GM21447 (cell line): ENCODE data around the gene CLPSL2.
"Not testable (repeated sequence)": the region's sequence is repeated elsewhere in the genome, so short reads cannot be mapped to it uniquely, and the experiment has no call there.

Source experiments
- ATAC-seq: cut with Tn5 transposase; IDR thresholded peaks from one replicate; pipeline ENCODE4 v1.9.1; 2021; ENCODE audit not compliant: unreplicated experiment

The CLPSL2 gene, protein sequence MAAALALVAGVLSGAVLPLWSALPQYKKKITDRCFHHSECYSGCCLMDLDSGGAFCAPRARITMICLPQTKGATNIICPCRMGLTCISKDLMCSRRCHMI

DNA sequence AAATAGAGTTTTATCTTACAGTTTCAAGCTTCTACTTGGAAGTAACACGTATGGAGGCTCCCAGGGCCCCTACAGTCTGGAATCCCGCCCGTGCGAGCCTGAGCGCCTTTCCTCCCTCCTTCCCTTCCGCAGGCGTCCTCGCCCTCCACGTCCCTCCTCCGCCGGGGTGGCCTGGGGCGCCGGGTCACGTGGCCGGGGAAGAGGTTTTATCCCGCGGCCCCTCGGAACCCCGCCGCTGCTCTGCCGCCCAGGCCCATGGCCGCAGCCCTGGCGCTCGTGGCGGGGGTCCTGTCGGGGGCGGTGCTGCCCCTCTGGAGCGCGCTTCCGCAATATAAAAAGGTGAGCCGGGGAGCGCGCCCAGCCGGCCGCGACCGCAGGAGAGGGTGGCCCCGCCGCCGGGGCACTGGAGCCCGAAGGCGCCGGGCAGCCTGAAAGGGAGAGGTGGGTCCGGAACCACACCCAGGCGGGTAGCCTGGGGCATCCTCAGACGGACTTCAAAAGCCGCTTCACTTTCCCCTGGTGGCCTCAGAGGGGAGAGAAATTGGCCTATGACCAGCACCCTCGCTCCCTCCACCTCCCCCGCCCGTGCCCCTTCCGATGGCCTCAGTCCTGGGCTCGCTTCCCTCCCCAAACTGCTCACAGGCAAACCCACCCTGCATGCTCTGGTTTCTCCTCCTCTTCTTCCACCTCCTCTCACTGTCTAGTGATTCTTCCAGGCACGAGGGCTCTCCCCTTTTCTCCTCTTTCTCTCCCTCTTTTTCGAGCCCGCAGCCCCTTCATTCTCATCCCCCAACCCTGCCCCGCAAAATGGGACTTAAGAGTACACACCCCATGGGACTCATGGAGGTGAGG lies at the start of gene CLPSL2:
Gene CLPSL2 (plus strand): TSS at position 235 of the 852 bp plus-strand sequence. CDS start 21 bp downstream, at position 256.
- no peak for ATAC-seq

DNA sequence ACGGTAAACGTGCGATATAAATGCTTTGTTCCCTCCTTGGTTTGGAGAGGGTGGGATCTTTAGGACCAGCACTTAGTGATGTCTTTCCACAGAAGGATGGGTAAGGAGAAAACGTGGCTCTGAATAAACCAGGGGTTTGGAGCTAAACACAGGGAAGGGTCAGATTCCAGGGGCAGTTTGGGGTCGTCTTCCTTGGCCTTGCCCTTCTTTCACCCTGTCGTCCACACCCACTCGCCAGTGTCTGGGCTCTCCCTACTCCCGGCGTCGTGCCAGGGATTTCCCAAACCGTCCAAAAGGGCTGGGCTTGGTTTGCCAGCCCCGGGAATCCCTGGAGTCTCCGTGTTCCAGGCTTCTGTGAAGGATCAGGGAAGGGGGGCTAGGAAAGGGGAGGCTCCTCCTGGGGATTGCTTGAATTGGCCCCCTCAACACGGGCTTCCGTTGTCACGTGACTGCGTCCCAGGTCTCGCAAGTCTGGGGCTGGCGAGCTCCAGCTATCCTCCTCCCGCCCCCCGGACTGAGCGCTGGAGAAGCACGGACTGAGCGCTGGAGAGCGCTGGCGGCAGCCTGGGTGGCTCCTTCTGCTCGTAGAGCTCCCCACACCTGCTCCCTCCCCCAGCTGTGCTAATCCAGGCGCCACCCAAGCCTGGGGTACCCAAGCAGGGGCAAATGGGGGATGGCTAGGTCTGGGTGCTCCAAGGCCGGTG lies 49.0 kb upstream of the CLPSL2 start:
- ATAC-seq: peak; percentile 7

DNA sequence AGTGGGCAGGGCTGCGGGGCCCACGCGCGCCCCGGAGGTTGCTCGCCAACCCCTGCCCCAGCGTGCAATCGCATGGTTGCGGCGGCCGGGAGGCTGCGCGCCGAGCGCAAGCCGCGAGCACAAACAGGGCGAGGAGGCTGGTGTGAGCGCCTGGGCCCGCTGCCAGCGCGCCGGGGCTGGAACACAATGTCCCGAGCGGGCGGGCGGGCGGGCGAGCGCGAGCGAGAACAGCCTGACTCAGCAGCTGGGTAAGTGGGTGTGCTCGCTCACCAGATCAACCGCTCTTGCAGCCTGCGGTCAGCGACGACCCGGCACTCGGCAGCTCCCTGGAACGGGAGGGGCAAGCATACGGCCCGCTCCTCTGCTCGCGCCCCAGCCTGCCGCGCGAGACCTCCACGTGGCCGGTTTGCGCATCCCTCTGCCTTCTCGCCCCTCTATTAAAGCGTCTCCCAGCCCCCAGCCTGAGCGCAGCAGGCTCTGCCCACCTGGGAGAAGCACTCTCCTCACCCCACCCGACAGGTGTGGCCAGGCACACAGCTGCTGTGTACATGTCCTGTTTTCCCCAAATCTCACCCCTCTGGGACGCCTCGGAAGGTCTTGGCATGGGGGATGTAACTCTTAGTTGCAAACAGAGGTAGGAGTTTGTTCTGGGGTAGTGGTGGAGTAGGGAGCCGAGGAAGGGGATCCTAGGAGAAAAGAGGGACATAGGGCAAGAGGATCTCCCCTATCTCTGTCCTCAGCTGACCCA lies 48.3 kb upstream of the CLPSL2 start:
- ATAC-seq: peak; percentile 38

GRCh38 chr6:35728683-35729678 lies 47.4 kb upstream of the CLPSL2 start:
- no peak for ATAC-seq

DNA sequence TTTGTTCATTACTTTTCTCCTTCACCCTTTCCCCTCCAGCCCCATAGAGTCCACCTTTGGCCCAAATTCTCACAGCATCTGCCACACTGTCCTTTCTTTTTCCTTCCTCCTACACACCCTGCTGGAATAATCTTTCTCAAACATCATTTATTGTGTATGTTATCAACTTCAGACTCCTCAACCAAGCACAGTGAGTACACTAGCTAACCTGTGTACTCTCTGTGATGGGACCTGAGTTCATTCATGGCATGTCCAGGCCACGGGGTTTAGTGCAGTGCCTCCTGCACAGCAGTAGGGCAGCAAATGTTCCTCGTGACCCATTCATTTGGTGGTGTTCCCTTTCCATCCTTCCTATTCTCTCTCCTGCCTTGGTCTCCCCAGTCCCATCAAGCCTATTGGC lies 46.7 kb upstream of the CLPSL2 start:
- no peak for ATAC-seq

- ATAC-seq: no peak
Observed at GRCh38 chr6:35730745-35731413, 45.5 kb upstream of the CLPSL2 start.

DNA sequence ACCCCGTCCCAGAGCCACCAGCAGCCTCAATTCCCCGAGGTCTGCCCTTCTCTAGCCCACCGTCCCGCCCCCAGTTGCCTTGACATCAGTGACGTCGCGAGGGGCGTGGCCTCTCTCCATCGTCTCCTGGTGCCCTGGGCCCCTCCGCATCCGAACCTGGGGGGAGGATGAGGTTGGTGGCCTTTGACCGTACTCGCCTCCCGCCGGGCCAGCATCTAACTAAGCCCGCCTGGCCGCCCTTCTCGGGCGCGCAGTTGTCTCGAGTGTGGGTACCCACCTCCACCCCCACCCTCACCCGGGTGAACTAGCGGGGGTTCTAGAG lies 45.0 kb upstream of the CLPSL2 start:
- ATAC-seq: peak; percentile 48

DNA sequence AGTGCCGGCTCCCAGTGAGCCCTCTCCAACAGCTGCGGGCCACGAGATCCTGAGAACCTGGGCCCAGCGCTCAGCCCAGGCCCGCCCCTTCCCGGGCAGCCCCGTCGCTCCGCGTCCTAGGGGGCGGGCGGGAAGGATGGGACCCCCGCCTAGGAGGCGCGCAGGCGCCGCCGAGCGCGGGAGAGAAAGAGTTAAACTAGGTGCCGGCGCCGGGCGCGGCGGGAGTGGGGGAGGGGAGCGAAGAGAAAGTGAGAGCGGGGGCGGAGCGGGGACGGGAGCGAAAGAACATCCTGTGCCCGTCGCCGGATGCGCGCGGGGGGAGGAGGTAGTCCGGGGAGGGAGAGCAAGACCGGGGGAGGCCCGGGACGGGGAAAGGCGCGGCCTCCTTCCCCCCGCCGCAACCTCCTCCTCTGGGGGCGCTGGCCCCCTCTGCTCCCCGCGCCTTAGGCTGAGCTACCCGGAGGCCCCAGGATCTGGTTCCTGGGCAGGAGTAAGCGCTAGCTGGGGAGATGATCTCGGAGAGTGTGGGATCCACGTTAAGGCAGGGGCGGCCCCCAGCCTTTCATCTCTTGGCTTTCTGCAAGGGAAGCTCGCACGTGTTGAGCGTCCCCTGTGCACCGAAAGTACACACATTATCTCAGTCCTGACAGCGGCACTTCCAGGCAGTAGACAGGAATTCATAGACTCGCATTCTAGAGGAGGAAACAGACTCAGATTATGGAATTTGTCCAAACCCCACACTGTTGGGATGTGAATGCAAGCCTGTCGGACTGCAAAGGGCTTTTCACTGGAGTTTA lies 44.5 kb upstream of the CLPSL2 start:
- peak; percentile 52 for ATAC-seq

- no peak for ATAC-seq
Observed at GRCh38 chr6:35733633-35734032, 42.8 kb upstream of the CLPSL2 start.

DNA sequence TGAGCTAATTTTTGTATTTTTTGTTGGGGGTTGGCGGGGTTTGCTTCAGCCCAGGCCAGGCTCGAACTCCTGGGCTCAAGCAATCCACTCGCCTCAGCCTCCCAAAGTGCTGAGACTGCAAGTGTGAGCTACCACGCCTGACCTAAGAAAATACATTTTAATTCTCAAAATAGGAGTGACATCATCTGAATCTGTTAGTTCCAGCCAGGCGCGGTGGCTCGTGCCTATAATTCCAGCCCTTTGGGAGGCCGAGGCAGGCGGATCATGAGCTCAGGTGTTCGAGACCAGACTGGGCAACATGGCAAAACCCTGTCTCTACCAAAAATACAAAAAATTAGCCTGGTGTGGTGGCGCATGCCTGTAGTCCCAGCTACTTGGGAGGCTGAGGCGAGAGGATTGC lies 42.1 kb upstream of the CLPSL2 start:
- ATAC-seq: not testable (repeated sequence)

GRCh38 chr6:35735452-35735851 lies 40.9 kb upstream of the CLPSL2 start:
- no peak for ATAC-seq

GRCh38 chr6:35736253-35736894 lies 40.0 kb upstream of the CLPSL2 start:
- ATAC-seq: no peak

- ATAC-seq: no peak
Observed at GRCh38 chr6:35736982-35737412, 39.4 kb upstream of the CLPSL2 start, which contains the start of gene ARMC12. Gene ARMC12 (plus strand): TSS chr6:35737032. CDS start chr6:35737109, 77 bp downstream.

DNA sequence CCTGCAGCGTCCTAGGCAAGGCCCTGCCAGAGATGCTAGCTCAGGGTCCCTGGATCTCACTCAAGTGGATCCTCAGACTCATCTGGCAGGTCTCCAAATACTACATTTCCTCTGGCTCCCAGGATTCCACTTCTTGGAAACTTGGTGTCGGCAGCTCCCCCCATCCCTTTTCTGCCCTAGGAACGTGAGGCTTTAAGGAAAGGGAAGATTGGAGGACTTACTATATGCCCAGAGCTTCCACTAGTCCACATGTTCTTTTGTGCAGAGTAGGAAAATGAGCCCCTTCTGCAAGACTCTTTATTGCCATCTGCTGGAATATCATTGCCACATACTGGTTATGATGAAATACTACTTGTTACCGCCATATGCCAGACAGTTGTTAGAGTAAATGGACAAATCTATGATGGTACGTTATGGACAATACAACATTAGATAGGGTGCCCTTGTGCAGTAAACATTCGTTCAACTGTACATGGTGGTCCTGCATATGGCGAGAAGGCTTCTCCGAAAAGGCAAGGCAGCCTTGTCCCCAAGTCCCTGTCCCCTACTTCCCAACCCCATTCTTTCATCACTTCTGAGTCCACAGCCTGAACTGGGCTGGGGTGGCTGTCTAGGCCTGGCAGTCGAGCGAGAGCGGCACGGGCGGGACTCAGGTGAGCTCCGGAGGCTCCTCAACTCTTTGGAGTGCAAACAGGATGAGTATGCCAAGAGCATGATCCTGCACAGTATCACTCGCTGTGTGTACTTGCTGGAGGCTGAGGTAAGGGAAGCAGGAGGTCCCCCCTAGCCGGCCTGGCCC lies 38.8 kb upstream of the CLPSL2 start:
- no peak for ATAC-seq

DNA sequence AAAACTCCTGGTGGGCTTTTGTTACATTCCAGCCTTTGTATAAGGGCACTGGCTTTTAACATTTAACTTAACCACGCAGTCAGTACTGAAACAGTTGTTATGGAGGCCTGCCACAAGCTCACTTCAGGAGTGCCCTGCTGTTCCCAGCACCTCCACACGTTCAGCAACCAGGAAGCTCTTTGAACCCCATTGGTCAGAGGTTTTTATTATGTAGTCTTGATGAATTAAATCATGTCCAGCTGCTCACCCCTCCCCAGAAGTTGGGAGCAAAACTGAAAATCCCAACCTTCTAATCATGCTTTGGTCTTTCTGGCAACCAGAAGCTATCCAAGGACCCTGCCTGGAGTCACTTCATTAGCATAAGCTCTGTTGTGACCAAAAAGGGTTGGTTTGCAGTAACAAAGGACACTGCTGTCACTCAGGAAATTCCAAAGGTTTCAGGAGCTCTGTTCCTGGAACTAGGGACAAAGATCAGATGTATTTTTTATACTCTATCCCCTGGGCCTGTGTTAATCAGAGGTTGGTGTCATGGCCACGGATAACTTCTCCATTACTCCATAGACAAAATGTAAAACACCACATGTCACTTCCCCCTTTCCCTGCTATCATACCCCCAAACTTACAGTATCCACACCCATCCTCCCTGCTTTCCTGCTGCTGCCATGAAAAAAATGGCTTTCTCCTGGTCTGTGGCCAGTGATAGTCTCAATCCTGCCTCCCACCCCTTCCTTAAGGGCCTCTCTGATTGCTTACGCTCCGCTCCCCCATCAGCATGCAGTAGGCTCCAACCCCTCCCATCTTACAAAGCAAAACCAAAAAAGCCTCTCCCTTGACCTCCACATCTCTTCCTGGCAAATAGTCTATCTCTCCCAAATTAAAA lies 36.5 kb upstream of the CLPSL2 start:
- ATAC-seq: no peak

GRCh38 chr6:35742842-35743241 lies 33.6 kb upstream of the CLPSL2 start:
- ATAC-seq: no peak
